Activated T-cell treated with anti-CD3 and anti-CD28 coated beads, Interleukin-2, amount 50 U/mL, for 24 hours (primary cell): Measurements from ENCODE around the gene LST1.
"Not testable (repeated sequence)": the region's sequence is repeated elsewhere in the genome, so short reads cannot be mapped to it uniquely, and the experiment has no call there.

Experiments
- DNase-seq: peaks from one replicate; pipeline ENCODE4 v3.0.0-alpha.2; 2020
- H3K27ac Mint-ChIP-seq: 2 replicates; pipeline ENCODE4 v1.8.0; 2020; ENCODE audit warnings: mild to moderate bottlenecking, mixed read lengths
- H3K27me3 Mint-ChIP-seq: 2 replicates; pipeline ENCODE4 v1.8.0; 2020; ENCODE audit warnings: mixed read lengths
- H3K36me3 Mint-ChIP-seq: 2 replicates; pipeline ENCODE4 v1.8.0; 2020; ENCODE audit warnings: low read depth, mixed read lengths
- H3K4me1 Mint-ChIP-seq: 2 replicates; pipeline ENCODE4 v1.8.0; 2020; ENCODE audit warnings: low read depth, mixed read lengths
- H3K4me3 Mint-ChIP-seq: 2 replicates; pipeline ENCODE4 v1.8.0; 2020; ENCODE audit warnings: mild to moderate bottlenecking, moderate library complexity, mixed read lengths
- H3K9me3 Mint-ChIP-seq: 2 replicates; pipeline ENCODE4 v1.8.0; 2020; ENCODE audit warnings: mixed read lengths

The LST1 gene

GRCh38 chr6:31585491-31585890 is 586 bp upstream of the LST1 start:
- peak overlapping the region; percentile 94 for H3K27ac Mint-ChIP-seq
- peaks cover 18% of the 10 kb centered on the region for H3K36me3 Mint-ChIP-seq
- no peak for DNase-seq
- H3K4me3 Mint-ChIP-seq: peak overlapping the region; percentile 4
- peaks cover 76% of the 10 kb centered on the region for H3K4me1 Mint-ChIP-seq
- no peaks in the 10 kb centered on the region for H3K27me3 Mint-ChIP-seq
- H3K9me3 Mint-ChIP-seq: no peaks in the 10 kb centered on the region

- H3K4me3 Mint-ChIP-seq: peak overlapping the region; percentile 71
- peak overlapping the region; percentile 94 for H3K27ac Mint-ChIP-seq
- H3K9me3 Mint-ChIP-seq: no peaks in the 10 kb centered on the region
- H3K4me1 Mint-ChIP-seq: peaks cover 76% of the 10 kb centered on the region
- H3K36me3 Mint-ChIP-seq: peaks cover 7% of the 10 kb centered on the region
- no peaks in the 10 kb centered on the region for H3K27me3 Mint-ChIP-seq
- no peak for DNase-seq
Measured at GRCh38 chr6:31586599-31587281, 663 bp downstream of the LST1 start.

GRCh38 chr6:31587791-31588777 is 2.0 kb downstream of the LST1 start:
- Mint-ChIP-seq H3K4me1 (peaks cover 74% of the 10 kb centered on the region), H3K9me3 (no peaks in the 10 kb centered on the region), H3K36me3 (peaks cover 2% of the 10 kb centered on the region), H3K27ac (peak overlapping the region; percentile 94), H3K27me3 (no peaks in the 10 kb centered on the region), H3K4me3 (peak overlapping the region; percentile 74)
- peak; percentile 60 for DNase-seq

DNA sequence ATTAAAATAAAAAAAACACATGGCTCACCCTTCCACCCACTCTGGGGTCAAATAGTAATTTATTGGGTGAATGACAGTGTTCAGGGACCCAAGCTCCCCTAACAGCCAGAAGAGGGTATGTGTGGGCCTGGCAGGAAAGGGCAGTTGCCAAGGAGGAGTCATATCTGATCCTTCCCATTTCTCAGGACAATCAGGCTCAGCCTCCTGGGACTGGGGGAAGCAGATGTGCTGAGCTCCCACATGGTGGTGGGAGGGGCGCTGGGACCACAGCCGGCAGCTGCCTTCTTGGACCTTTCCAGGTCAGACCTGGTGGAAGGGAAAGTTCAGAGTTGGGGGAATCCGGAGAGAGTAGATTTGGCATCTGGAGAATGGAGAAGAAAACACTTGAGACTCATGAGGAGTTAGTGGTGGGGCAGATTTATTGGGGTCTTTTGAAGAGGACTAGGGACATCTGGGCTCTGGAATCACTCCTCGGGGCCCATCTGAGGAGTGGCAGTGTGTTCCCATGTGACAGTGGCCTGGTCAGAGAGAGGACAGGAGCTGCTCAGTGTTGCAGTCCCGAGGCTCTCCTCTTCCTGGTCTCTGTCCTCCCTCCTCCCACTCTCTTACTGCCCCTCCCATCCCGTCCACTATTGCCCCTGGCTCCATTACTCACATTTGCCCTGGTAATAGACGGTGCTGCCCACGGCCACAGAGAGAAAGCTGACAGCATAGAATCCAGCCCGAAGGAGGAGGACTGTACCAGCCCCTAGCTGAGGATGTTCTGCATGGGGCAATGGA is 3.0 kb downstream of the LST1 start:
- DNase-seq: no peak

GRCh38 chr6:31590691-31591090 is 4.6 kb downstream of the LST1 start:
- H3K27ac Mint-ChIP-seq: peak overlapping the region; percentile 26
- not testable (repeated sequence) for H3K4me3 Mint-ChIP-seq, H3K36me3 Mint-ChIP-seq, DNase-seq, H3K9me3 Mint-ChIP-seq, H3K27me3 Mint-ChIP-seq
- H3K4me1 Mint-ChIP-seq: peaks cover 68% of the 10 kb centered on the region

More for the DNA sequence above, 3.0 kb downstream of the LST1 start:
- Mint-ChIP-seq H3K27me3 (no peaks in the 10 kb centered on the region), H3K36me3 (no peaks in the 10 kb centered on the region), H3K4me3 (peak overlapping the region; percentile 18), H3K9me3 (no peaks in the 10 kb centered on the region), H3K27ac (peak overlapping the region; percentile 68), H3K4me1 (peaks cover 73% of the 10 kb centered on the region)

DNA sequence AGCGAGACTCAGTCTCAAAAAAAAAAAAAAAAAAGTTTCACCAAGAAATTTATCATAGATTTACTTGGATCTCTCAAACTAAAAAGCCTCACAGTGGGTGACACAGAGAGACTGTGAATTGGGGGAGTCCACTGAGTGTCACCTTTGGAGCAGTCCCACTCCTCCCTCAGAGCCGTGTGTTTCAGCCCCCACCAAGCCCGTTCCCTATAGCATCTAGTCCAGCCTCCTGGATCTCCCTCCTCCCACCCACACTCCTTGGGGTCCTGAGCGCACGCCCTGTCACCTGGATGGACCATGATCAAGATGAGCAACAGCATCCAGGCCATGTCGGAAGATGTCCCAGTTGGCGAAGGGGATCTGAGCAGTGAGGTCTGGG is 6.3 kb downstream of the LST1 start:
- H3K4me1 Mint-ChIP-seq: peaks cover 63% of the 10 kb centered on the region
- H3K27ac Mint-ChIP-seq: peak overlapping the region; percentile 84
- H3K4me3 Mint-ChIP-seq: peak overlapping the region; percentile 65
- DNase-seq: no peak
- H3K27me3 Mint-ChIP-seq: no peaks in the 10 kb centered on the region
- no peaks in the 10 kb centered on the region for H3K9me3 Mint-ChIP-seq
- H3K36me3 Mint-ChIP-seq: no peaks in the 10 kb centered on the region

GRCh38 chr6:31597006-31597405 is 10.9 kb downstream of the LST1 start:
- no peak for DNase-seq
- Mint-ChIP-seq H3K4me3 (no peak overlapping the region), H3K27ac (no peak overlapping the region), H3K27me3 (no peaks in the 10 kb centered on the region), H3K36me3 (no peaks in the 10 kb centered on the region), H3K9me3 (no peaks in the 10 kb centered on the region), H3K4me1 (peaks cover 49% of the 10 kb centered on the region)

GRCh38 chr6:31607317-31607716 is 21.2 kb downstream of the LST1 start:
- H3K27me3 Mint-ChIP-seq: no peaks in the 10 kb centered on the region
- no peaks in the 10 kb centered on the region for H3K9me3 Mint-ChIP-seq
- DNase-seq: no peak
- no peaks in the 10 kb centered on the region for H3K4me1 Mint-ChIP-seq
- no peak overlapping the region for H3K27ac Mint-ChIP-seq
- H3K4me3 Mint-ChIP-seq: no peak overlapping the region
- no peaks in the 10 kb centered on the region for H3K36me3 Mint-ChIP-seq

DNA sequence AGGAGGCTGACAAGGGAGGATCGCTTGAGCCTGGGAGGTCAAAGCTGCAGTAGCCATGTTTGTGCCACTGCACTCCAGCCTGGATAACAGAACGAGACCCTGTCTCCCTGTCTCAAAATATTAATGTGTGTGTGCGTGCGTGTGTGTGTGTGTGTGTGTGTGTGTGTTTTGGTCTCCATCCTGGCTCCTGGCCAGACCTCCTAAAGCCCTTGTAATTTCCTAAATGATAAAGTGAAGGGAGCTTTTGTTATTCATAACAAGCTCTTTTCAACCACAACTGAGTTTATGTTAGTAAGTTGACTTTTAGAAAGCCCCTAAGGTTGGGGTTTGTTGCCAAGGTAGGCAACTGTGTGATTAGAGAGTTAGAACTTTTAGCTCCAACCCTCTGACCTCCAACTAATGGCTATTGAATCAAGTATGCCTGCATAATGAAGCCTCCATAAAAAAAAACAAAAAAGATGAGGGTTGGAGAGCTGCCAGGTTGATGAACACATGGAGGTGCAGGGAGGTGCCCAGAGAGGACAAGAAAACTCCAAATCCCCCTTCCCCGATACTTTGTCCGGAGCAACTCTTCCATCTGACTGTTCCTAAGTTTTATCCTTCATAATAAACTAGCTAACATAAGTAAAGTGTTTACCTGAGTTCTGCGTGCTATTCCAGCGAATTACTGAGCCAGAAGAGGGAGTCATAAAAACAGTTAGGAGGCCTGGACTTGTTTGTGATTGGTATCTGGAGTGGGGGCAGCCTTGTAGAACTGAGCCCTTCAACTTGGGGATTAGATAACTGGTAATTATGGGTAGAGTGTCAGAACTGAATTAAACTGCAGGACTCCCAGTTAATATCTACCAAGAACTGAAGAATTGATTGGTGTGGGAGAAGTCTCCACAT is 23.7 kb downstream of the LST1 start:
- Mint-ChIP-seq H3K4me3 (no peak overlapping the region), H3K4me1 (peaks cover 4% of the 10 kb centered on the region), H3K27ac (no peak overlapping the region), H3K27me3 (no peaks in the 10 kb centered on the region), H3K36me3 (no peaks in the 10 kb centered on the region), H3K9me3 (no peaks in the 10 kb centered on the region)
- DNase-seq: no peak

GRCh38 chr6:31610968-31611367 is 24.9 kb downstream of the LST1 start:
- Mint-ChIP-seq H3K27ac (no peak overlapping the region), H3K4me3 (no peak overlapping the region), H3K4me1 (peaks cover 16% of the 10 kb centered on the region), H3K36me3 (no peaks in the 10 kb centered on the region), H3K9me3 (no peaks in the 10 kb centered on the region), H3K27me3 (no peaks in the 10 kb centered on the region)
- DNase-seq: no peak

DNA sequence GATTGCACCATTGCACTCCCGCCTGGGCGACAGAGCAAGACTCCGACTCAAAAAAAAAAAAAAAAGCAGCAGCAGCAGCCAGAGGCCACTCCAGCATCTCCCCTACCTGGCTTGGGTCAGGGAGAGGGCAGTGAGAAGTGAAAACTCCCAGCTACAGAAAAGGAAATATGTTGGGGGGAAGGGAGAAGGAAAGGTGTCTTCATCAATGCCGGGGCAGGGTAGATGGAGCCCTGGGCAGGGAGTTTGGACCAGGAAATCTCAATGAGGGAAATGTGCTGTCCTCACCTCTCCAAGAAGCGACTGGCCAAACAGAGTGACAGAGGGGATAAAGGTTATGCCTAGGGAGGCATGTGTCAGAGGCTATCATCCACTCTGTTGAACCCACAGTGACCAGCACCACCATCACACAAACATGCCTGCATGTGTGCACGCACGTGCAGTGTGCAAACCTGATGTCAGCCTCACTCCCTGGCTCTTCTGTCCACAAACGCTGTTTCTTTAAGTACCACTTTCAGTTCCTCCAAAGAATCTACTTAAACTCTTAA is 28.1 kb downstream of the LST1 start:
- peaks cover 35% of the 10 kb centered on the region for H3K4me1 Mint-ChIP-seq
- H3K9me3 Mint-ChIP-seq: no peaks in the 10 kb centered on the region
- H3K36me3 Mint-ChIP-seq: peaks cover 13% of the 10 kb centered on the region
- no peak for DNase-seq
- no peak overlapping the region for H3K4me3 Mint-ChIP-seq
- H3K27ac Mint-ChIP-seq: no peak overlapping the region
- no peaks in the 10 kb centered on the region for H3K27me3 Mint-ChIP-seq

GRCh38 chr6:31614684-31615578 is 28.9 kb downstream of the LST1 start, which contains the start of gene AIF1:
TSS of gene AIF1 (plus strand) at chr6:31615234. CDS start at chr6:31615330, 96 bp downstream.
- no peak for DNase-seq
- H3K4me1 Mint-ChIP-seq: peaks cover 40% of the 10 kb centered on the region
- H3K36me3 Mint-ChIP-seq: peaks cover 15% of the 10 kb centered on the region
- H3K27me3 Mint-ChIP-seq: no peaks in the 10 kb centered on the region
- H3K9me3 Mint-ChIP-seq: no peaks in the 10 kb centered on the region
- H3K4me3 Mint-ChIP-seq: peak within 1 kb of the TSS; percentile 80
- peak within 1 kb of the TSS; percentile 88 for H3K27ac Mint-ChIP-seq

- peak overlapping the region; percentile 88 for H3K27ac Mint-ChIP-seq
Measured at GRCh38 chr6:31615748-31616147, 29.7 kb downstream of the LST1 start.

More at GRCh38 chr6:31615748-31616147, 29.7 kb downstream of the LST1 start:
- Mint-ChIP-seq H3K4me1 (peaks cover 40% of the 10 kb centered on the region), H3K36me3 (peaks cover 18% of the 10 kb centered on the region), H3K9me3 (no peaks in the 10 kb centered on the region), H3K4me3 (peak overlapping the region; percentile 80), H3K27me3 (no peaks in the 10 kb centered on the region)
- peak; percentile 62 for DNase-seq
